HG03066 (cell line): ENCODE measurements around the gene C1QTNF1.

Source experiments
- ATAC-seq: cut with Tn5 transposase; IDR thresholded peaks from one replicate; pipeline ENCODE4 v1.9.1; 2021; ENCODE audit warnings: low read depth; ENCODE audit not compliant: unreplicated experiment

Gene C1QTNF1

GRCh38 chr17:79038545-79039135 is 14.7 kb downstream of the C1QTNF1 start:
- no peak for ATAC-seq

- no peak for ATAC-seq
Observed at GRCh38 chr17:79039171-79039570, 15.2 kb downstream of the C1QTNF1 start.

- ATAC-seq = no peak
Observed at GRCh38 chr17:79039886-79040285, 15.9 kb downstream of the C1QTNF1 start.

GRCh38 chr17:79041041-79041570 is 17.1 kb downstream of the C1QTNF1 start:
- no peak for ATAC-seq

- ATAC-seq = no peak
Observed at GRCh38 chr17:79041723-79042420, 17.9 kb downstream of the C1QTNF1 start.

- ATAC-seq = no peak
Observed at GRCh38 chr17:79042421-79043190, 18.6 kb downstream of the C1QTNF1 start.

GRCh38 chr17:79043191-79043930 is 19.4 kb downstream of the C1QTNF1 start:
- no peak for ATAC-seq

GRCh38 chr17:79043931-79044320 is 20.0 kb downstream of the C1QTNF1 start:
- ATAC-seq = no peak

- ATAC-seq = no peak
Observed at GRCh38 chr17:79044462-79044861, 20.5 kb downstream of the C1QTNF1 start.

GRCh38 chr17:79045001-79045729 is 21.2 kb downstream of the C1QTNF1 start:
- no peak for ATAC-seq

- no peak for ATAC-seq
Observed at GRCh38 chr17:79045842-79046196, 21.9 kb downstream of the C1QTNF1 start.

- no peak for ATAC-seq
Observed at GRCh38 chr17:79046197-79046915, 22.4 kb downstream of the C1QTNF1 start.

- ATAC-seq = no peak
Observed at GRCh38 chr17:79046916-79047280, 22.9 kb downstream of the C1QTNF1 start.

GRCh38 chr17:79047291-79047920 is 23.4 kb downstream of the C1QTNF1 start:
- no peak for ATAC-seq

GRCh38 chr17:79047923-79048825 is 24.2 kb downstream of the C1QTNF1 start:
- no peak for ATAC-seq

GRCh38 chr17:79048826-79049755 is 25.1 kb downstream of the C1QTNF1 start:
- ATAC-seq = no peak

- no peak for ATAC-seq
Observed at GRCh38 chr17:79049821-79050220, 25.9 kb downstream of the C1QTNF1 start.
